Testis (tissue), 3 donors: ENCODE measurements around the gene CEP85L. TPM values are rescaled to one million over a fixed set of nuclear protein-coding genes. Genes with fewer than 3 reads are reported as not detected.
A peak's percentile ranks its signal among the peaks of the same experiment; 100 is the strongest.

Experiments
- DNase-seq: peaks from one replicate; pipeline ENCODE4 v3.0.0-alpha.2; 2019
- H3K27ac ChIP-seq, 2 donors: fragments of 200-600 bp; sonication (generic); one replicate each; pipeline ENCODE4 v1.5.1; 2019
- H3K27me3 ChIP-seq: fragments of 200-600 bp; sonication (generic); one replicate; pipeline ENCODE4 v1.5.1; 2019
- H3K36me3 ChIP-seq: fragments of 200-600 bp; sonication (generic); one replicate; pipeline ENCODE4 v1.5.1; 2017; ENCODE audit warnings: low read depth; ENCODE audit errors: missing control alignments
- H3K4me1 ChIP-seq: fragments of 200-600 bp; sonication (generic); one replicate; pipeline ENCODE4 v1.5.1; 2019
- H3K4me3 ChIP-seq, 2 donors: fragments of 200-600 bp; sonication (generic); one replicate each; pipeline ENCODE4 v1.5.1; 2017 to 2019
- H3K9me3 ChIP-seq: fragments of 200-600 bp; sonication (generic); one replicate; pipeline ENCODE4 v1.5.1; 2017
- CTCF ChIP-seq, 3 experiments: fragments of 450-650 bp in 2 of 3; fragments of 200-600 bp in 1 of 3; sonication (generic) in 1 of 3; IDR thresholded peaks; one replicate each; pipeline ENCODE4 v1.5.1; 2016 to 2019; ENCODE audit warnings: antibody characterized with exemption in 3 of 3, mild to moderate bottlenecking in 2 of 3, moderate library complexity in 1 of 3
- POLR2A ChIP-seq: fragments of 450-650 bp; IDR thresholded peaks from one replicate; pipeline ENCODE4 v1.6.1; 2017; ENCODE audit warnings: antibody characterized with exemption, mild to moderate bottlenecking, moderate library complexity
- WGBS, 2 donors: methylation state at CpG; one replicate each; pipeline ENCODE4 v1.1.5; 2018; 5-methylcytosine and 5-hydroxymethylcytosine counted together
- intact Hi-C: fragments of 100-400 bp; cut with DNase I; formaldehyde crosslinking; loops from one replicate; pipeline ENCODE4 v1.15.1; 2023; ENCODE audit warnings: low total_unique reads
- polyA plus RNA-seq: library from polyadenylated mRNA; stranded (reverse); fragments of 350-450 nt; fragmentation: Illumina TruSeq; extraction: RNeasy Lipid Tissue Mini Kit (QIAGEN cat#74804); gene quantifications from one replicate; pipeline ENCODE4 v1.2.3, GENCODE V29; 2014; ENCODE audit warnings: low read depth, low replicate concordance; ENCODE audit not compliant: insufficient read depth
- total RNA-seq, 2 donors: library from RNA; depleted of rRNA; stranded (reverse); fragments of >200 nt; gene quantifications; one replicate each; pipeline ENCODE4 v1.2.3, GENCODE V29; 2016

Gene CEP85L
- total and polyA plus RNA-seq, 3 donors from 2014 or later, result 63.7 to 80.7 (median 78.8) TPM

GRCh38 chr6:118553132-118553531 is 98.3 kb downstream of the CEP85L start:
- no peak overlapping the region for H3K27ac ChIP-seq
- no peaks in the 10 kb centered on the region for H3K9me3 ChIP-seq
- intact Hi-C loops, result no loop called here
- H3K4me3 ChIP-seq, result no peak overlapping the region
- WGBS, 2 donors, result 68 to 74% methylated on average over 1 of the region's 1 CpG
- TF ChIP-seq CTCF (IDR thresholded peaks at IDR 0.05) (no peak), POLR2A (no peak)
- no peaks in the 10 kb centered on the region for H3K27me3 ChIP-seq
- no peaks in the 10 kb centered on the region for H3K36me3 ChIP-seq
- H3K4me1 ChIP-seq, result no peaks in the 10 kb centered on the region
- no peak for DNase-seq

GRCh38 chr6:118551063-118552053 is 100.0 kb downstream of the CEP85L start:
- DNase-seq, result no peak
- Histone ChIP-seq H3K4me1 (no peaks in the 10 kb centered on the region), H3K27me3 (no peaks in the 10 kb centered on the region), H3K36me3 (no peaks in the 10 kb centered on the region), H3K4me3 (no peak overlapping the region), H3K9me3 (no peaks in the 10 kb centered on the region), H3K27ac (no peak overlapping the region)
- 47 to 57% methylated on average over 3 of the region's 3 CpGs for WGBS, 2 donors
- intact Hi-C loops, result no loop called here
- TF ChIP-seq CTCF (IDR thresholded peaks at IDR 0.05) (peak; percentile 29 to 47 (median 36)), POLR2A (no peak)

GRCh38 chr6:118548613-118549012 is 102.8 kb downstream of the CEP85L start:
- TF ChIP-seq POLR2A, result no peak
- no peak for TF ChIP-seq CTCF (IDR thresholded peaks at IDR 0.05)
- no peak for DNase-seq
- Histone ChIP-seq H3K9me3 (no peaks in the 10 kb centered on the region), H3K27me3 (no peaks in the 10 kb centered on the region), H3K4me1 (no peaks in the 10 kb centered on the region), H3K36me3 (no peaks in the 10 kb centered on the region), H3K27ac (no peak overlapping the region), H3K4me3 (no peak overlapping the region)
- intact Hi-C loops, result no loop called here

GRCh38 chr6:118548136-118548535 is 103.3 kb downstream of the CEP85L start, which contains the start of gene PLN:
PLN (plus strand) TSS chr6:118548296; CDS start chr6:118558922, 10,626 bp downstream.
- WGBS, 2 donors, result 88 to 96% methylated on average over 3 of the region's 3 CpGs
- Histone ChIP-seq H3K27ac (no peak within 1 kb of the TSS), H3K4me1 (no peaks in the 10 kb centered on the region), H3K9me3 (no peaks in the 10 kb centered on the region), H3K36me3 (no peaks in the 10 kb centered on the region), H3K27me3 (no peaks in the 10 kb centered on the region), H3K4me3 (no peak within 1 kb of the TSS)
- intact Hi-C loops, result no loop called here
- TF ChIP-seq CTCF (IDR thresholded peaks at IDR 0.05), result no peak
- no peak for TF ChIP-seq POLR2A
- no peak for DNase-seq

GRCh38 chr6:118546880-118547218 is 104.5 kb downstream of the CEP85L start:
- no peaks in the 10 kb centered on the region for H3K4me1 ChIP-seq

More at GRCh38 chr6:118546880-118547218, 104.5 kb downstream of the CEP85L start:
- H3K9me3 ChIP-seq, result no peaks in the 10 kb centered on the region
- intact Hi-C loops, result no loop called here
- no peaks in the 10 kb centered on the region for H3K36me3 ChIP-seq
- no peak for DNase-seq
- no peak overlapping the region for H3K4me3 ChIP-seq
- TF ChIP-seq CTCF (IDR thresholded peaks at IDR 0.05) (no peak), POLR2A (no peak)
- H3K27me3 ChIP-seq, result no peaks in the 10 kb centered on the region
- no peak overlapping the region for H3K27ac ChIP-seq
- 67 to 76% methylated on average over 1 of the region's 1 CpG for WGBS, 2 donors
